NB4 (cell line): ENCODE data around the gene PNMA8A.
A peak's percentile ranks its signal among the peaks of the same experiment; 100 is the strongest.

Experiments
- DNase-seq: peaks from one replicate; pipeline ENCODE4 v3.0.0; 2010; ENCODE audit warnings: low read depth
- H3K4me3 ChIP-seq: one replicate; pipeline ENCODE4 v1.5.1; 2011; ENCODE audit warnings: mild to moderate bottlenecking, low read depth, low read length, moderate library complexity
- MYC ChIP-seq: IDR thresholded peaks from 2 replicates; pipeline ENCODE4 v1.6.1; 2011; ENCODE audit warnings: low read depth, low read length
- POLR2A ChIP-seq: IDR thresholded peaks from 2 replicates; pipeline ENCODE4 v1.6.1; 2011; ENCODE audit warnings: mild to moderate bottlenecking; ENCODE audit not compliant: insufficient read length; ENCODE audit errors: extremely low read depth
- TF ChIP-seq, protein P1 (sequence below): IDR thresholded peaks from 2 replicates; pipeline ENCODE4 v1.6.1; 2011; ENCODE audit warnings: low read depth, low read length
- TF ChIP-seq, protein P2 (sequence below): IDR thresholded peaks from one replicate; pipeline ENCODE4 v1.5.1; 2012; ENCODE audit warnings: low read depth, low read length

Gene PNMA8A

DNA sequence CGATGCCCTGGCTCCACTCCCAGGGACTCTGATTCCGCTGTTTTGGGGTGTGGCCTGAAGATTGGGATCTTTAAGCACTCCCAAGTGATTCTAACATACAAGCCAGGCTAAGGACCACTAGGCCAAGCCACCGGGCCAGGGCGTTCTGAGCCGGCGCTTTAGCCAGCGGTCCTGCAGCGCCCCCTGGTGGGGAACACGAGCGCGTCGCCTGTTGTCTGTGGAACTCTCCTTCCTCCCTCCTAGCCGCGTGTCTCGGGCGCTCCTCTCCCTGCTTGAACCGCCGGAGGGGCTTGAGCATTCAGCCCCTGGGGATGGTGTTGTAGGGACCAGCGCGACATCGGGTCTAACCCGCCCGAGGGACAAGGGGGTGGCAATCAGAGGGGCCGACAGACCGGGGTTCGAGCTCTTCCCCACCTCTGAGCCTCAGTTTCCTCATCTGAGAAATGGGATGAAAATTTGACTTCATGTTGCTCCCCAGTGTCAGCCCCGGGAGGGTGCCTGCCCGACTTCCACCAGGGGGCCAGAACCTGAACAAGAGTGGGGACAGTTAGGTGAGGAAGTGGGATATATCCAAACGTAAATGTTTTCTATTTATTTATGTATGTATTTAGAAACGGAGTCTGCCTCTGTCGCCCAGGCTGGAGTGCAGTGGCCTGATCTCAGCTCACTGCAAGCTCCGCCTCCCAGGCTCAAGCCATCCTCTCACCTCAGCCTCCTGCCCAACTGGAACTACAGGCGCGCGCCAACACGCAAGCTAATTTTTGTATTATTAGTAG lies 42.3 kb upstream of the PNMA8A start:
- H3K4me3 ChIP-seq: no peak overlapping the region
- TF ChIP-seq, protein P1, sequence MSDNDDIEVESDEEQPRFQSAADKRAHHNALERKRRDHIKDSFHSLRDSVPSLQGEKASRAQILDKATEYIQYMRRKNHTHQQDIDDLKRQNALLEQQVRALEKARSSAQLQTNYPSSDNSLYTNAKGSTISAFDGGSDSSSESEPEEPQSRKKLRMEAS: peak; percentile 90
- TF ChIP-seq MYC (peak; percentile 88), POLR2A (no peak)
- TF ChIP-seq, protein P2, sequence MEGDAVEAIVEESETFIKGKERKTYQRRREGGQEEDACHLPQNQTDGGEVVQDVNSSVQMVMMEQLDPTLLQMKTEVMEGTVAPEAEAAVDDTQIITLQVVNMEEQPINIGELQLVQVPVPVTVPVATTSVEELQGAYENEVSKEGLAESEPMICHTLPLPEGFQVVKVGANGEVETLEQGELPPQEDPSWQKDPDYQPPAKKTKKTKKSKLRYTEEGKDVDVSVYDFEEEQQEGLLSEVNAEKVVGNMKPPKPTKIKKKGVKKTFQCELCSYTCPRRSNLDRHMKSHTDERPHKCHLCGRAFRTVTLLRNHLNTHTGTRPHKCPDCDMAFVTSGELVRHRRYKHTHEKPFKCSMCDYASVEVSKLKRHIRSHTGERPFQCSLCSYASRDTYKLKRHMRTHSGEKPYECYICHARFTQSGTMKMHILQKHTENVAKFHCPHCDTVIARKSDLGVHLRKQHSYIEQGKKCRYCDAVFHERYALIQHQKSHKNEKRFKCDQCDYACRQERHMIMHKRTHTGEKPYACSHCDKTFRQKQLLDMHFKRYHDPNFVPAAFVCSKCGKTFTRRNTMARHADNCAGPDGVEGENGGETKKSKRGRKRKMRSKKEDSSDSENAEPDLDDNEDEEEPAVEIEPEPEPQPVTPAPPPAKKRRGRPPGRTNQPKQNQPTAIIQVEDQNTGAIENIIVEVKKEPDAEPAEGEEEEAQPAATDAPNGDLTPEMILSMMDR: peak; percentile 99
- DNase-seq: peak; percentile 91

DNA sequence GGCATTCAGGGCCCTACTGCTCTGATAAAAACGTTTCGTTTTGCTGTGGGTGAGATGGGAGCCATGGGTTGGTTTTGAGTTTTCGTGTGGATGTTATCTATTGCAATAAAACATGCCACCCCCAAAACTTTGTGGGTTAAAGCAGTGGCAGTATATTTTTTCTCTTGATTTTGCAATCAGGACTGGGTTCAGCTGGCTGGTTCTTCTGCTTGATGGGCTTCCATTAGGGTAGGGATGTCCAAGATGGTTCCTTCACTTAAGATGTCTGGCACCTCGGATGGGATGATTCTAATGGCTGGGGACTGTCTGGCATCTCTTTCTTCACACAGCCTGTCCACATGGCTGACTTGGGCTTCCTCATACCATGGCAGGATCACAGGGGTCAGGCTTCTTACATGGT lies 39.9 kb upstream of the PNMA8A start:
- TF ChIP-seq, protein P2: no peak
- TF ChIP-seq, protein P1: no peak
- TF ChIP-seq POLR2A (no peak), MYC (no peak)
- no peak overlapping the region for H3K4me3 ChIP-seq
- DNase-seq: no peak

DNA sequence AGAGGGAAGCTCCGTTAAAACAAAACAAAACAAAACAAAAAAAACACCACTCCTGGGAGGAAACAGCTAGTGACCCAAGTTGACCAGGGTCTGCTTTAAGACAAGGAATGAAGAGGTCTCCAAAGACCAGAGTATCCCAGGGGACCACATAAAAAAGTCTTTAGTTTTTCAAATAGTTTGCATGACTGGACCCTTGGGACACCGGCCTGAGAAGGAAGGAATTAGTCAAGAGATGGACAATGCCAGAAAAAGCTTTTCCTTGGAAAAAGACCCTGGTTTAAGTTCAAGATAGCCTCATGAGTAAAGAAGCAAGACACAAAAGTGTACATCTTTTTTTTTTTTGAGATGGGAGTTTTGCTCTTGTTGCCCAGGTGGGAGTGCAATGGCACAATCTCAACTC lies 36.8 kb upstream of the PNMA8A start:
- no peak for TF ChIP-seq MYC
- TF ChIP-seq, protein P1: no peak
- no peak for TF ChIP-seq POLR2A
- TF ChIP-seq, protein P2: no peak
- no peak overlapping the region for H3K4me3 ChIP-seq

DNA sequence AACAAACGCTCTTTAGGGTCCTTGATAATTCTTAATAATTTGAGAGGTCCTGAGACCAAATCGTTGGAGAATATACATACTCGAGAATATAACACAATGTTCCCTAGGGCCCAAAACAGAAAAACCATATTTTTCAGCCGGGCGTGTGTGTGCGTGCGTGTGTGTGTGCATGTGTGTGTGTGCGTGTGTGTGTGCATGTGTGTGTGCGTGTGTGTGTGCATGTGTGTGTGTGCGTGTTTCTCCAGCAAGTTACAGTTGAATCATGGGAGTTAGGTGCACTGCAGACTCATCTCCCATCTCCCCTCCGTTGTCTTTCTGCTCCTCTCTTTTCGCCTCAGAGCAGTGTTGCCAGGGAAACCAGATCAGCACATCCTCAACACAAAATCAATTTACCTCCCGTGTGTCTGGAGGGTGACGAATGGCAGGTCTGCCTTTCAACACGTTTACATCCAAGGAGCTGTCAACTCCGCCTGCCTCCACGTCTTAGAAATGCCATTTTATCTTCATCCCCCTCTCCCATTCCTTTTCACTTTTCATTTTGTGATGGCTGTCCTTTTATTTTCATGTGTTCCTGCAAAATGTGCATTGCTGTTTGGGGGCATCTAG lies 32.6 kb upstream of the PNMA8A start:
- H3K4me3 ChIP-seq: no peak overlapping the region
- DNase-seq: no peak
- TF ChIP-seq, protein P1: no peak
- no peak for TF ChIP-seq POLR2A
- TF ChIP-seq, protein P2: no peak
- no peak for TF ChIP-seq MYC

More for the DNA sequence above, 36.8 kb upstream of the PNMA8A start:
- DNase-seq: no peak

DNA sequence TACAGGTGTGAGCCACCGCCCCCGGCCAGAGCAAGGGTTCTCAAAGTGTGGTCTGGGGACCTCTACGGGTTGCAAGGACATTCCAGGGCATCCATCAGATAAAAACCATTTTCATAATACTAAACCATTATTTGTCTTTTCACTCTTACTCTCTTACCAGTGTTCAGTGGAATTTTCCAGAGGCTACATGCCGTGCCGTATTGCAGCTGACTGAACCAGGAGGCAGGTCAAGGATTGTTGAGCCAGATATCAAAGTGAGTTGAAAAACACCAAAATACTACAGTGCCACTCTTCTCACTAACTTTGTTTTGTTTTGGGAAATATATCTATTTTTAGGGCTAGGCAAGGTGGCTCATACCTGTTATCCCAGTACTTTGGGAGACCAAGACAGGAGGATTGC lies 31.5 kb upstream of the PNMA8A start:
- no peak overlapping the region for H3K4me3 ChIP-seq
- TF ChIP-seq, protein P1: no peak
- TF ChIP-seq POLR2A (no peak), MYC (no peak)
- TF ChIP-seq, protein P2: no peak
- DNase-seq: no peak
